Activated T-helper 2 cell treated with anti-CD3 and anti-CD28 coated beads, Interferon-gamma antibody, Interleukin-2, Interleukin-4, amounts not matched to agents 10 μg/mL and 5 μg/mL and 100 μg/mL, durations not matched to agents 14 hours and 24 hours and 36 hours (primary cell): ENCODE measurements around the gene PAK4. TPM values are rescaled to one million over a fixed set of nuclear protein-coding genes. Genes with fewer than 3 reads are reported as not detected.
A peak's percentile ranks its signal among the peaks of the same experiment; 100 is the strongest.

Experiments used
- DNase-seq: peaks from one replicate; pipeline ENCODE4 v3.0.0; 2021; ENCODE audit warnings: low spot score
- H3K27ac Mint-ChIP-seq: one replicate; pipeline ENCODE4 v1.8.0; 2021; ENCODE audit warnings: mixed read lengths
- H3K27me3 Mint-ChIP-seq: one replicate; pipeline ENCODE4 v1.8.0; 2021; ENCODE audit warnings: low read depth, mixed read lengths
- H3K36me3 Mint-ChIP-seq: one replicate; pipeline ENCODE4 v1.8.0; 2021; ENCODE audit warnings: low read depth, mixed read lengths
- H3K4me1 Mint-ChIP-seq: one replicate; pipeline ENCODE4 v1.8.0; 2021; ENCODE audit warnings: low read depth, mixed read lengths
- H3K4me3 Mint-ChIP-seq: one replicate; pipeline ENCODE4 v1.8.0; 2021; ENCODE audit warnings: low read depth, mild to moderate bottlenecking, moderate library complexity, mixed read lengths
- H3K9me3 Mint-ChIP-seq: one replicate; pipeline ENCODE4 v1.8.0; 2021; ENCODE audit warnings: mixed read lengths
- intact Hi-C: fragments of 100-400 bp; cut with micrococcal nuclease; formaldehyde crosslinking; loops from one replicate; pipeline ENCODE4 v1.15.1; 2023
- total RNA-seq: library from RNA; stranded (reverse); gene quantifications from 2 replicates; pipeline ENCODE4 v1.2.3, GENCODE V29; 2022

PAK4 gene
- total RNA-seq, 1 donor from 2014 or later, result 19.4 TPM

- Mint-ChIP-seq H3K27me3 (no peaks in the 10 kb centered on the region), H3K4me3 (peak overlapping the region; percentile 90), H3K27ac (peak overlapping the region; percentile 91), H3K4me1 (peaks cover 28% of the 10 kb centered on the region), H3K36me3 (no peaks in the 10 kb centered on the region), H3K9me3 (no peaks in the 10 kb centered on the region)
- DNase-seq, result no peak
- intact Hi-C loops, result loop anchor here (10.0 kb wide), 1 partner anchor 408 kb away; the partner anchor contains the start of gene EID2B
These were observed 964 bp downstream of the PAK4 start for GRCh38 chr19:39126312-39127187.

DNA sequence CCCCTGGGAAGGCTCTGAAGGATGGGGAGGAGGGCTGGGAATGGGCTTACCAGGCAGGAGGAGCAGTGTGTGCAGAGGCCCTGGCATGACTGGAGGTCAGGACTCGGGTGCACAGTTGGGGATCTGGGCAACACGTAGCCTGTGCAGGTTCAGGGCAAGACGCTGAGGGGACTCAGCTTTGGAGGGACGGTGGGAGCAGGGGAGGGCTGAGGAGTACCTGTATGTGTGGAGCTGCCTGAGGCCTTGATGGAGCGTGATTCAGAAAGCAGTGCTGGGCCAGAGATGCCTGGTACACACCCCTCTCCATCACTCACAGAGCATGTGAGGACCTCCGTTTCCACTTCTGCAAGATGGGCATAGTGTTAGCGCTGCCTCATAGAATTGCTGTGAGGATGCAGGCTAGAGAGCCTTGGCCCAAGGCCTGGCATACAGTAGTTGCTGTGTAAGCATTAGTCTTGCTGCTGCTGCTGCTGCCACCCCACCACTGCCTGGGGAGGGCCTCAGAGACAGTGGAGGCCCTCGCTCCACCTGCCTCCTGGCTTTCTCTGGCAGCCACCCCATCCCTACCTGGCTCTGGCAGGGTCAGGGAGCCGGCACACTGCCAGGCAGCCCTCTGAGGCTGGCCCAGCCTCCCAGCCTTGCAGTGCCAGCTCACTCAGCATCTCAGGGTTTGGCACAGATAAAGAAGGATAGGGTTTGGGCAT, 2.4 kb downstream of the PAK4 start:
- Mint-ChIP-seq H3K4me1 (peaks cover 30% of the 10 kb centered on the region), H3K4me3 (peak overlapping the region; percentile 61), H3K9me3 (no peaks in the 10 kb centered on the region), H3K27me3 (no peaks in the 10 kb centered on the region), H3K36me3 (no peaks in the 10 kb centered on the region), H3K27ac (no peak overlapping the region)
- intact Hi-C loops, result loop anchor here (10.0 kb wide), 1 partner anchor 407 kb away; the partner anchor contains the start of gene EID2B
- DNase-seq, result no peak

DNA sequence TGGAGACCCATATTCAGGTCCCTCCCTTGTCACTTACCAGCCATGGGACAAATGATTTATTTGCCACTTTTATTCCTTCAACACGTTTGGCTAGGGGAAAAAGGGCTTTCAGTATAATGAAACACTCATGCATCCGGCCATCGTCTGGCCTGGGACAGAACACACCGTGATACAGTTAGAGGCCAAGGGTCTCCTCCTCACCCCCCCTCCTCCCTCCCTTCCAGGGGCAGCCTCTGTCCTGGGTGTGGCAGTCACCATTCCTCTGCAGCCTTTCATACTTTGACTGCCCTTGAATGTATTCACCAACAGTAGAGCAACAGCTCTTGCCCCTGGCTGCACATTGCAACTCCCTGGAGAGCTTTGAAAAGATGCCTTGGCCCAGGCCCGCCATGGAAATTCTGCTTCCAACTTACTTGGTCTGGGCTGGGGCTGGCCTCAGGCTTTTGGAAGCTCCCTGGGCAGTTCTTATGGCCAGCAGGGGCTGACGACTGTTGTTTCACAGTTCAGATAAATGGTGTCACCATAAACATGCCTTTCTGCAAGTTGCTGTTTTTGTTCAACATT, 3.0 kb downstream of the PAK4 start:
- H3K27ac Mint-ChIP-seq, result no peak overlapping the region
- H3K9me3 Mint-ChIP-seq, result no peaks in the 10 kb centered on the region
- H3K4me1 Mint-ChIP-seq, result peaks cover 30% of the 10 kb centered on the region
- no peak overlapping the region for H3K4me3 Mint-ChIP-seq
- no peaks in the 10 kb centered on the region for H3K27me3 Mint-ChIP-seq
- H3K36me3 Mint-ChIP-seq, result no peaks in the 10 kb centered on the region
- intact Hi-C loops, result loop anchor here (10.0 kb wide), 1 partner anchor 406 kb away; the partner anchor contains the start of gene EID2B
- no peak for DNase-seq

DNA sequence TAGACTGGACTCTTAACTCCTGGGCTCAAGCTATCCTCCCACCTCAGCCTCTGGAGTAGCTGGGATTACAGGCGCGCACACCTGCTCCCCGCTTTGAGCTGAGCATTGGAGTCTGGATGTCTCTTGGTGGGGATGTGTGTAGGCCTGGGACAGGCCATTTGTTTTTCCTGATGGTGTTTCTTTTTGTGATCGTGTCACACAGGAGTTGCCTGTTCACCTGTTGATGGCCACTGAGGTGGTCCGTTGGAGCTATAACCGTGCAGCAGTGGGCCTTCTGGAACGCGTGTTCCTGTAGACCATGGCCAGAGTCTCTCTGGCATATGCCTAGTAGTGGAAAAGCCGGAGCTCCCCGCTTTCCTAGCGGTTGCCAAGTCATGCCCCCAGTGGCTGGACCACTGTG, 3.5 kb downstream of the PAK4 start:
- no peaks in the 10 kb centered on the region for H3K36me3 Mint-ChIP-seq
- peaks cover 29% of the 10 kb centered on the region for H3K4me1 Mint-ChIP-seq
- no peaks in the 10 kb centered on the region for H3K27me3 Mint-ChIP-seq
- no peak overlapping the region for H3K4me3 Mint-ChIP-seq
- no peak overlapping the region for H3K27ac Mint-ChIP-seq
- H3K9me3 Mint-ChIP-seq, result no peaks in the 10 kb centered on the region
- intact Hi-C loops, result loop anchor here (10.0 kb wide), 1 partner anchor 406 kb away; the partner anchor contains the start of gene EID2B
- no peak for DNase-seq

DNA sequence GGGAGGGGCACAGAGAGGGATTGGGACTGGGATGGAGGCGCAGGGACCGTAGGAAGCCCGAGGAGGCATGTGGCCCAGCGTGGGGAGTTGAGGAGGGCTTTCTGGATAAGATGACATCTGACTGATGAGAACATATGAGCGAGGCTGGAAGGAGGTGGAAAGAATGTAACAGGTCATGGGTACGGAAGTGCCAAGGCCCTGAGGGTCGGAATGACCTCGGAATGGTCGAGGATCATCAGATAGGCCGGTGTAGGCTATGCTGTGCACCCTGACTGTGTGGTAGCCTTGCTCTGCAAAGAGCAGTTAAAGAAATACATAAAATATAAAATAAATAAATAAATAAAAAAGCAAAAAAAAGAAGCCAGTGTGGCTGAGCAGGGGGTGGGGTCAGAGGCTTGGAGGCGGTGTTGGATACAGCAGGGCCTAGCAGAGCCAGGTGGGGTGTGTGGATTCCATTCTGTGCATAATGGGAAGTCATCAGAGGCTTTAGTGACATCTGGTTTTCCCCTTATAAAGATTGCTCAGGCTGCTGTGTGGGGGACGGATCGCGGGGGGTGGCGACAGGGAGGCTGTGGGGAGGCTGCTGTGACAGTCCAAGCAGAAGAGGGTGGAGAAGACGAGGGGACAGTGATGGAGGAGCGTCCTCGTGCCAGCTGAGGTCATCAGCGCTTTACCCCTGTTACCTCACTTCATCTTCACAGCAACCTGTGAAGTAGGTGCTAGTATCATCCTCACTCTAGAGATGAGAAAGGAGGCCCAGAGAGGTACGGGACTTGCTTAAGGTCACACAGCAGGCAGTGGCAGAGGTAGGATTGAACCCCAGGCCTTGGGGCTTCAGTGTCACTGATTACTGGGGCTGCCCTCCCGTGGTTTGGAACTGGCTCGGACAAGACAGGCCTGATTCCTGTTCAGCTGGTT, 5.0 kb downstream of the PAK4 start:
- H3K9me3 Mint-ChIP-seq, result no peaks in the 10 kb centered on the region
- intact Hi-C loops, result no loop called here
- H3K4me3 Mint-ChIP-seq, result no peak overlapping the region

DNA sequence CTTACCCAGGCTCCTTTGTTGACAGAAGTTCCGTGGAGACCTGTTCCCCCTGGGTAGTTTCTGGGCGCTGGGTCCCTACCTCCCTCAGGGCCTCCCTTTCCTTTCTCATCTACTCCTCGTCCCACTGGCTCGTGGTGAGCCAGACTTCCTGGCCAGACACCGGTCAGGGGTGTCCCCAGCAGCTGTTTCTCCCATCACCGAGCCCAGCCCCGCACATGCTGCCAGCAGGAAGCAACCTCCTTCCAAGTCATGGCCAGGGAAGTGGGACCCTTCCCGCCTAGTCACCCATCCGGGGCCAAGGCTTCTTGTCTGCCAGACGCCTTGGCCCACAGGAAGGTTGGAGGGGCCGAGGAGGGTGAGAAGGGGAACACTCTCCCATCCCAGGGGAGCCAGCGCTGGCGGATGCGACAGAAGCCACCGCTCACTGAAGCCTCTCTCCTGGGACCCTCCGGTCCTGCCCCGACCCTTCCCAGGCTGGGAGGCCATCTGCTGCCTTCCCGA, 5.7 kb downstream of the PAK4 start:
- Mint-ChIP-seq H3K4me1 (peaks cover 20% of the 10 kb centered on the region), H3K4me3 (no peak overlapping the region), H3K36me3 (no peaks in the 10 kb centered on the region), H3K27me3 (no peaks in the 10 kb centered on the region), H3K9me3 (no peaks in the 10 kb centered on the region), H3K27ac (no peak overlapping the region)
- no peak for DNase-seq
- intact Hi-C loops, result no loop called here

More for the DNA sequence above, 5.0 kb downstream of the PAK4 start:
- no peak overlapping the region for H3K27ac Mint-ChIP-seq
- no peak for DNase-seq
- no peaks in the 10 kb centered on the region for H3K27me3 Mint-ChIP-seq
- H3K4me1 Mint-ChIP-seq, result peaks cover 21% of the 10 kb centered on the region
- H3K36me3 Mint-ChIP-seq, result no peaks in the 10 kb centered on the region

DNA sequence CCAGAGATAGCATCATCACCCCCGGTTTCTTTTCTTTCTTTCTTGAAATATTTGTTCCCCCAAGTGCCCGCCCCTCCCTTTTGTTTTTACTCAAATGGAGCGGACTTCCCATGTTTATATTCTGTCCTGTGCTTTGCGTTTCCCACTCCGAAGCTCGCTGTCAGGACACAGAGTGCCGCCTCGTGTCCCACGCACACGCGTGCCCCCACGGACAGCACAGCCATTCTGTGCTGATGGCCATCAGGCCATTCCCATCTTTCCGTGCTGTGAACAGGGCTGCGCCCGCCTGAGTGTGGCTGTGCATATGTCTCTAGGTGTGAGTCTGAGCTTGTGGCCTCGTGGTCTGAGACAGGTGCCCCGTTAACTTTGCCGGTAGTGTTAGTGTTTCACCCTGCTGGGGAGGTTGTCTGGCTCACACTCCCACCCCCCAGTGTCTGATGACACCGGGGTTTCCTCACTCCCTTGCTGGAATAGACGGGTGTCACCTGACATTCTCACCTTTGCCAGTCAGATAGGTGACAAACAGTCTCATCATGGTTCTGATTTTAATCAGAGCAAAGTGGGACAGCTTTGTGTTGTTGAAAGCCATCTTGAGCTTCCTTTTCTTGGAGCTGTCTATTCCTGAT, 6.9 kb downstream of the PAK4 start:
- Mint-ChIP-seq H3K36me3 (no peaks in the 10 kb centered on the region), H3K4me1 (peaks cover 13% of the 10 kb centered on the region), H3K27me3 (no peaks in the 10 kb centered on the region), H3K9me3 (no peaks in the 10 kb centered on the region), H3K4me3 (no peak overlapping the region), H3K27ac (no peak overlapping the region)
- intact Hi-C loops, result no loop called here
- DNase-seq, result no peak

- Mint-ChIP-seq H3K4me1 (peaks cover 12% of the 10 kb centered on the region), H3K27ac (no peak overlapping the region)
- intact Hi-C loops, result no loop called here
These were observed 8.1 kb downstream of the PAK4 start for GRCh38 chr19:39133431-39134270.

GRCh38 chr19:39135701-39136100, 10.1 kb downstream of the PAK4 start:
- Mint-ChIP-seq H3K9me3 (no peaks in the 10 kb centered on the region), H3K4me1 (peaks cover 10% of the 10 kb centered on the region), H3K27me3 (no peaks in the 10 kb centered on the region), H3K27ac (no peak overlapping the region), H3K36me3 (no peaks in the 10 kb centered on the region), H3K4me3 (no peak overlapping the region)
- intact Hi-C loops, result no loop called here
- no peak for DNase-seq

More at GRCh38 chr19:39133431-39134270, 8.1 kb downstream of the PAK4 start:
- no peaks in the 10 kb centered on the region for H3K9me3 Mint-ChIP-seq
- no peak for DNase-seq
- H3K27me3 Mint-ChIP-seq, result no peaks in the 10 kb centered on the region
- no peaks in the 10 kb centered on the region for H3K36me3 Mint-ChIP-seq
- no peak overlapping the region for H3K4me3 Mint-ChIP-seq

- intact Hi-C loops, result no loop called here
- Mint-ChIP-seq H3K9me3 (no peaks in the 10 kb centered on the region), H3K4me3 (no peak overlapping the region), H3K4me1 (peaks cover 9% of the 10 kb centered on the region), H3K27ac (no peak overlapping the region), H3K27me3 (no peaks in the 10 kb centered on the region), H3K36me3 (no peaks in the 10 kb centered on the region)
- DNase-seq, result no peak
These were observed 10.8 kb downstream of the PAK4 start for GRCh38 chr19:39136225-39136940.
